Activated gamma-delta T cell (primary cell): Measurements from ENCODE around the gene LONP2.
A peak's percentile ranks its signal among the peaks of the same experiment; 100 is the strongest.

Source experiments
- DNase-seq: peaks from one replicate; lab custom pipeline; 2025; lab: John Stamatoyannopoulos, UW
- total RNA-seq, 2 donors: gene quantifications; one replicate each; lab custom pipeline; 2026; lab: John Stamatoyannopoulos, UW

Gene LONP2, protein sequence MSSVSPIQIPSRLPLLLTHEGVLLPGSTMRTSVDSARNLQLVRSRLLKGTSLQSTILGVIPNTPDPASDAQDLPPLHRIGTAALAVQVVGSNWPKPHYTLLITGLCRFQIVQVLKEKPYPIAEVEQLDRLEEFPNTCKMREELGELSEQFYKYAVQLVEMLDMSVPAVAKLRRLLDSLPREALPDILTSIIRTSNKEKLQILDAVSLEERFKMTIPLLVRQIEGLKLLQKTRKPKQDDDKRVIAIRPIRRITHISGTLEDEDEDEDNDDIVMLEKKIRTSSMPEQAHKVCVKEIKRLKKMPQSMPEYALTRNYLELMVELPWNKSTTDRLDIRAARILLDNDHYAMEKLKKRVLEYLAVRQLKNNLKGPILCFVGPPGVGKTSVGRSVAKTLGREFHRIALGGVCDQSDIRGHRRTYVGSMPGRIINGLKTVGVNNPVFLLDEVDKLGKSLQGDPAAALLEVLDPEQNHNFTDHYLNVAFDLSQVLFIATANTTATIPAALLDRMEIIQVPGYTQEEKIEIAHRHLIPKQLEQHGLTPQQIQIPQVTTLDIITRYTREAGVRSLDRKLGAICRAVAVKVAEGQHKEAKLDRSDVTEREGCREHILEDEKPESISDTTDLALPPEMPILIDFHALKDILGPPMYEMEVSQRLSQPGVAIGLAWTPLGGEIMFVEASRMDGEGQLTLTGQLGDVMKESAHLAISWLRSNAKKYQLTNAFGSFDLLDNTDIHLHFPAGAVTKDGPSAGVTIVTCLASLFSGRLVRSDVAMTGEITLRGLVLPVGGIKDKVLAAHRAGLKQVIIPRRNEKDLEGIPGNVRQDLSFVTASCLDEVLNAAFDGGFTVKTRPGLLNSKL
- 188 to 190 reads per million in 2 donors for total RNA-seq

GRCh38 chr16:48244080-48244862 is at the start of gene LONP2:
LONP2 (plus strand) TSS chr16:48244300; CDS start chr16:48244389, 89 bp downstream.
- DNase-seq, result peak; percentile 81

DNA sequence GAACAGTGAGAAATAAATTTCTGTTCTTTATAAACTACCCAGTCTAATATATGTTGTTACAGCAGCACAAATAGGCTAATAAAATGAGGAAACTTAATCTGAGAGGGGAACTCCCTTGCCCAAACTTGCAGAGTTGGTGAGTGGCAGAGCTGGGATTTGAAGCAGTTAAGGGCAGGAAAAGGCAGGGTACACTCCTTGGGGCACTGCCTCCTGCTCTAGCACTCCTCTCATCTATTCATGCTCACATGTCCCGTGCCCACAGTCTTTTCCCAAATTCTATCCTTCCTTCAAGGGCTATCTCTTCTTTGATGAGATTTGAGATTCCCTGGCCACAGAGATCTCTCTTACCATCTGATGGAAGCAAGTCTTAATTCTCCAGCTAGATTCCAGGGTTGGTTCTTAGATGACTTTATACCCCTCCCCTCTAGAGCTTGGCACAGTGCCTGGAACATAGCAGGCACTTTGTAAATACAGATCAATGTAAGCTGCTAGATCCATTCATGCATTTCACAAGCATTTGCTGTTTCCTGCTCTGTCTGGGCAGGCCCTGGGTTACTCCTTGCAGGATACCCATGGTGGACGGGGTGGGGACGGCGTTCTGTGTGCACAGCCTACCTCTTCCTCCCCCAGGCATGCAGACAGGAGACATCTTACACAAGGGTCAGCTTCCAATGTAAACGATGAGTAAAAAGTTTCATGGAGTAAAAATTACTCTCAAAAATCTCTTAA is 49.1 kb upstream of the LONP2 start:
- no peak for DNase-seq

GRCh38 chr16:48197294-48197693 is 46.8 kb upstream of the LONP2 start:
- no peak for DNase-seq

GRCh38 chr16:48201515-48202201 is 42.4 kb upstream of the LONP2 start:
- DNase-seq, result no peak

DNA sequence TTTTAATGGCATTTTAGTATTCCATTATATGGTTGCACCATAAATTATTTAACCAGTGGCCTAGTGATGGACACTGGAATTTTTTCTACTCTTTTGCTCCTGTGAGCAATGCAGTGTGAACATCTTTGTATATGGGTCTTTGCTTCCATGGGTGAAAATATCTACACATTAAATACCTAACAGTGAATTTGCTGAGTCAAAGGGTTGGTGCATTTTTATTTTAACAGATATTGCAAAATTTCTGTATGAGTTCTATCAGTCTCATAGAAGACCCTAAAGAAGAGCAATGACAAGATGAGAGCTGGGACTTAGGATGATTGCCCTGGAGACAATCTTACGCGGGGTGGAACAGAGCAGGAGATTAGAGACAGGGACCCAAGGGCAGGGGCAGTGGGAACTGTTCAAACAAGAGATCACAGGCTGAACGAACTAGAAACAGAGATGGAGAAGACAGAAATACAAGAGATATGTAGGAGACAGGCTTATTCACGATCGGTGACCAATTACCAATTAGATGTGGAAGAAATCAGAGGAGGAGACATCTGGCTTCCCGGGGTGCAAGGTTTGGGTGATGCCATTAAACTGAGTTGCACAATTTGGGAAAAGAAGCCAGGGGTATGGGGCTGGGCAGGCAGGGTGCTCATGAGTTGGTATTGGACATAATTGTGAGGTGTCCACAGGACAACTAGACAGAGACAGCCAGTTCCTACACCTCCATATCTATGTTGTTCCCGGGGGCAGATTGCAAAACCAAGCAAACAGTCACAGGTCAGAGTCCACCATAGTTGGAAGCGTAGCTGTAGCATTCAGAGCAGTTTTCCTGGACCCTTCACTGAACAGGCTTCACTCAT is 39.9 kb upstream of the LONP2 start:
- DNase-seq, result no peak

DNA sequence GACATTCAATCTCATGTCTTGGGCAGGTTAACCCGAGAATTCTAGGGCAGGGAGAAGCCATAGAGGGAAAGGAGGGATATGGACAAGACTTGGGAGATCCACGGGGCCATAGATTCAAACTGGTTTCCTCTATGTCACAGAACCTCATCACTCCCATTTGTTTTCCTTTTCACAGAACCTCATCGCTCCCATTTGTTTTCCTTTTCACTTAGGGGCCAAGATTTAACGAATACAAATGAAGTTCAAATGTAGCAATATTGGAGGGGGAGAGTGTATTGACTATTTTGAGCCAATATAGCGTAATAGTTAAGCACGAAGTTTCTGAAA is 39.3 kb upstream of the LONP2 start:
- DNase-seq, result no peak

DNA sequence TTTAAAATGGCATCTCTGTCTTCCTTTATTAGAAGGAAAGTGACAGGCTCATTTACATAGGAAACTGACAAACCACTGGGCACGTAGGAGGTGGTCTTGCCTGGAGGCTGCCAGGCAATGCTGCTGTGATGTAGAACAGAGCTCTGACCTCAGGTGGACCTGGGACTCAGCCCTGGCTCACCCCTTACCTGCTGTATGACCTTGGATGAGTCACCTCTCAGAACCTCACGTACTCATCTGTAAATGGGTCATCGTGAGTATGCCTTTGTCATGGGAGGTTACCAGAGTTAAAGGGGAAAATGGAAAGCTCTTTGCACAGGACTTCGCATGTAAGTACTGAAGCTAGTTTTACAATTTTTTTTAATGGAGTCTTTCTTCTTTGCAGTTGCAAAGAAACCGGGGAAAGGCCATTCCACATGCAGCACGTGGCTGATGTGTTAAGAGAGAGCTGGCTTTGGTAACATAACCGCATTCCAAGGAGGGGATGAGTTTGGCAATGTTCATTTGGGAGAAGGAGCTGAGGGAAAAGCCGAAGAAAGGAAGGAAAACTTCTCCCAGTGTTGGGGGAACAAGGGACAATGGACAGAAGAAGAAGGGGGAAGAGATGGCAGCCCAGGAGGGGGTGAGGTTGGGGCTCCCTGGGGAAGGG is 37.4 kb upstream of the LONP2 start:
- DNase-seq, result no peak

GRCh38 chr16:48210747-48211146 is 33.4 kb upstream of the LONP2 start:
- no peak for DNase-seq

GRCh38 chr16:48212033-48212432 is 32.1 kb upstream of the LONP2 start:
- no peak for DNase-seq

DNA sequence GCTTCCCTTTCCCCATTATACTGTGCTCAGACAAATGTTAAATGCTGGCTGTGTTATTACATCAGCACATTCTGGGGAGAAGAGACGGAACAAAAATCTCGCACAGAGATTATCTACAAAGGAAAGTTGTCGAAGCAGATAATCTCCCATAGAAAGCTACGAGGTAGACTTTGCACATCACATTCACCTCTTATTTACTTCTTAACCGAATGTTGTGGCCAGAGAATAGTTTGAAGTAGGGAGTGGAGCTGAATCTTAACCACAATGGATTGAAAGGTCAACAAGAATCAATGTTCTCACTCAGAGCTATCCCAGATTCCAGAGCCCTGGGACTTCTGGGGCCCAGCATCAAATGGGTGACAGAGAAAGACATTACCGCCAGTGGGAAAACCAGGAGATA is 28.4 kb upstream of the LONP2 start:
- DNase-seq, result no peak

- no peak for DNase-seq
These were observed 26.4 kb upstream of the LONP2 start for GRCh38 chr16:48217708-48218107.

GRCh38 chr16:48218473-48218872 is 25.6 kb upstream of the LONP2 start:
- DNase-seq, result no peak

GRCh38 chr16:48220891-48221290 is 23.2 kb upstream of the LONP2 start:
- DNase-seq, result no peak

- no peak for DNase-seq
These were observed 20.6 kb upstream of the LONP2 start for GRCh38 chr16:48223490-48223889.

- DNase-seq, result no peak
These were observed 18.6 kb upstream of the LONP2 start for GRCh38 chr16:48225456-48225855.

DNA sequence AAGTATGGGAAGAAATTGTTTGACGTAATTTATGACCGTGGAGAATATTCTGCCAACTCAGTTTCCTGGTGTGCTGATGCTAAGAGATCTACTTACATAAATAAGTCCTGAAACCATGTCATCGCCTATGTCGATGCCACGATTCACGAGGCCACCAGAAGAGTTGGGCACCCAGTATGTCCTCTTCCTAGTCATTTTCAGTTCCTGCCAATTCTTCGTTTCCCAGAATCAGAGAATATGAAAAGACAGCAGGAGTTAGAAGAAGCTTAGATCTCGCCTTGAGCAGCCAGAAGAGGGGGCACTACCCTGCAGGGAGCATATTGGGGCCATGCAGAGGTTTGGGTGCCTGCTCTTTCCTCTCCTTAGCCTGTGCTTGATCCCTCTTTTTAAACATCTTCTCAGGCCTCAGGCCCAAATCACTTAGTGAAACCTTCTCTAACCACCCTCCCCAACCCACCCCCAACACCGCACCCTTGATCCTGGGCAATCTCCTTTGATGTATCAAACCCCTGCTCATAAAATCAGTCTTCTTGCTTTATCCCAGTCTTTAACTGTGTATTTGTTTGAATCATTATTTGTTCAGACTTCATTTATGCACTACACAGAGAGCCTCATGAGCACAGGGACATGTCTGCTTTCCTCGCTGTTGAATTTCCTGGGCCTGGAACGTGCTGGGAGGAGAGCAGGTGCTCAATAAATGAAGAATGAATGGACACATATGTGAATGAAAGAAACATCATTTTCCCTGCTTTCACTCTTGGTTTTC is 12.2 kb upstream of the LONP2 start:
- DNase-seq, result no peak

DNA sequence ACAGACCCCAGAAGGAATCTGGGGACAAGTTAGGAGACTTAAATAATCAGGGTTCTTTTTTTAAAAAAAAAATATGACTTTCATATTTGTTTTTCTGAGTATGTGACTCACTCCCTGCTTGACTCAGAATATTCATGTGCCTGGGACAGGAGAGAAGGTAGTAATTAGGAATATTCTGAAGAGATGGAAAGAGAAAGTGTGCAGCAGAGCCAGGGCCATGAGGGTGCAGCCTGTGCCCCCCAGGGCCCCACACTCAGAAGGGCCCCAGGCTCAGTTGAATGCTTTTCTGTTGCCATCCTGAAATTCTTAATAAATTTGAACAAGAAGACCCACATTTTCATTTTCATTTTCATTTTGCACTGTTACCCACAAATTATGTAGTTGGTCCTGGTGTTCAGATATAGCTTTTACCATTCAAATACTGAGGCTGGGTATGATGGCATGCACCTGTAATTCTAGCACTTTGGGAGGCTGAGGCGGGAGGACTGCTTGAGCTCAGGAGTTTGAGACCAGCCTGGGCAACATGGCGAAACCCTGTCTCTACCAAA is 11.5 kb upstream of the LONP2 start:
- DNase-seq, result no peak

DNA sequence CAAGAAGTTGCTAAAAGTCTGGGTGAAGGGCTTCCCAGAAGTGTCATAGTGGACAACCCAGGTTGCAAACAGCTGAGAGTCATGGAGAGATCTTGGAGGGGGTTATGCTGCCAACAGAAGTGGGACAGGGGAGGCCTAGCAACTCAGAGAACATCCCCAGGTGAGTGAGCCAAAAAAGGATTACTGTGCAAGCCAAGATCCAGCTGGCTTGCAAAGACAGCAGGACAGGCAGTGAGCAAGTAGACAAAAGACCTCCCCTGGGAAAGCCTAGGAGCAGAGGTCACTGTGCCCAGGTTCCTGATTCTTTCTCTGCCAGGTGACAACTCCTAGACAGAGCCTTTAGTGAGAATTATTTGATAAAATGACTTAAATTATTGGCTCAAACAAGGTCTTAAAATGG is 9.5 kb upstream of the LONP2 start:
- DNase-seq, result no peak
